Measurements from ENCODE around the gene KAZN.

Gene KAZN

DNA sequence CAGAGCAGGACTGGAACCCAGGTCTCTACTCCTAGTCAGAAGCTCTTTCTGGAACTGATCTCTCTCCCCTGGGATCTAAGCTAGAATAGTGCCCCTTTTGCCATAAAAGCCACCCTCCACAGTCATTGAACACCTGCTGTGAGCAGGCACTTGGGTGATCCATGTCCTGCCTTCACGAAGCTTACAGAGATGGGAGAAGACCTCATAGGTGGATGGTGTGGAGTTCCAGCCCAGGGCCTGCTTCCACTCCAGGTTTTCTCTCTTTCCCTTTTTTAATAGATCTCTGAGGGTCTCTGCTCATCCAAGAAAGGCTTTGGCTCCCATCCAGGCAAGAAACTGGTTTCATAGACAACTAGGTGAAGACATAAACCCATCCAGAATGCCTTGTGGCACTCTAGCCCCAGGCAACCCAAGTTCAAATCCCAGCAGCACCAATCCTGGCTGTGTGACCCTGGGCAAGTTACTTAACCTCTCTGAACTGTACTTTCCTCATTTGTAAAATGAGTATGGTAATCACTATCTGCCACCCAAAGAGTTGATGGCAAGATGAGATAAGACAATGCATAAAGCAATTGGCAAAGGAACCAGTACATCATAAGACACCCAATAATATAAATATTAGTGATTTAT lies 508.7 kb downstream of the KAZN start:
- FAIRE-seq, result no peak

DNA sequence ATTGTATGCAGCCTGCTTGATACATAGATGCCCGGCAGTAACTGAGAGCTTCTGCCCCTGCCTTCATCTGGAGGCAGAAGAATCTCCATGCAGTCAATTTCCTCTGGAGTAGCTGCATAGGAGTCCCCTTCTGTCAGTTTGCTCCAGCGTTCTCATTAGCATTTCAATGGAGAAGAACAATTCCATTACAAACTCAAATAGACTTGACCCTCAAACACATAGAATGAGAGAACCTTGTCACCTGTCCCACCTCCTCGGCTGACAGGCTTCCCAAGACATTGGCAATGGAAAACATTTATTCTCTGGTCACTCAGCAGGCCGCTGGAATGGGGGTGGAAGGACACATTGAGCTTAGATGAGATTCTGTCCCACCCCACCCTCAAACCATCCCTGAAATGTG lies 509.4 kb downstream of the KAZN start:
- no peak for FAIRE-seq

DNA sequence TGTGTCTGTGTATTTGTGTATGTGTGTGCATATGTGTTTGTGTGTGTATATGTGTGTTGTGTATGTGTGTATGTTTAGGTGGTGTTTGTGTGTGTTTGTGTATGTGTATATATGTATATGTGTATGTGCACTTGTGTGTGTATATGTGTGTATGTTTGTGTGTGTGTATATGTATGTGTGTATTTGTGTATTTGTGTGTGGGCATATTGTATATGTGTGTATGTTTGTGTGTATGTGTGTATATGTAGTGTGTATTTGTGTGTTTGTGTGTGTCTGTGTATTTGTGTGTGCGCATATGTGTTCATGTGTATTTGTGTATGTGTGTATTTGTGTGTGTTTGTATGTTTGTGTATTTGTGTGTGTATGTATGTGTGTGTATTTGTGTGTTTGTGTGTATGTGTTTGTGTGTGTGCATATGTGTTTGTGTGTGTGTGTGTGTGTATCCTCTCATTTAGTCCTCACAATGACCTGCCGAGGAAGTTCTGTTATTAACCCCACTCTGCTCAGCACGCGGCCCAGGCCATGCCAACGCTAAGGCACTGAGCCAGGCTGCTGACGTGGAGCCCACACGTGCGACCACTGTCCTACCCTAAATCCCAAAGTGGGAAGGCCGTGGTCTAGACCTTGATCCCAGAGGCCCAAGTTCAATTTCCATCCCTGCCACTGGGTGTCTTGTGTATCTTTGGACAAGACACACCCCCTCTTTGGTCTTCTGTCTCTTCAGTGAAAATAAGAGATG lies 511.8 kb downstream of the KAZN start:
- no peak for FAIRE-seq

DNA sequence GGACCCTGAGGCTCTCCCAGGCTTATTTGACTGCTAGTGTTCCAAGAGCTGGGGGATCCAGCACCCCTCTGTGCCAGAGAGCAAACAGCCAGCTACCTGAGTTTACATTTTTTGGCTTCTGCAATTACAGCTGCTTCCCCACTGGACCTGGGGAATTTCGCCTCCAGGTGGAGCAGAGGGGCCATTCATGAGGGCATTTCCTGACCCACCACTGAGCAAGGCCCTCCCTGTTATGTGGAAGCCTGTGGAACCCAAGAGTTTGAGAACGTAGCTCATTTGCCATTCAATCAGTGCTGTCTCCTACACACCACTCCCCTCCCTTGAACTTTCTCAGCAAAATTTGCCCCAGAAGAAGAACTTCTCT lies 512.4 kb downstream of the KAZN start:
- no peak for FAIRE-seq

DNA sequence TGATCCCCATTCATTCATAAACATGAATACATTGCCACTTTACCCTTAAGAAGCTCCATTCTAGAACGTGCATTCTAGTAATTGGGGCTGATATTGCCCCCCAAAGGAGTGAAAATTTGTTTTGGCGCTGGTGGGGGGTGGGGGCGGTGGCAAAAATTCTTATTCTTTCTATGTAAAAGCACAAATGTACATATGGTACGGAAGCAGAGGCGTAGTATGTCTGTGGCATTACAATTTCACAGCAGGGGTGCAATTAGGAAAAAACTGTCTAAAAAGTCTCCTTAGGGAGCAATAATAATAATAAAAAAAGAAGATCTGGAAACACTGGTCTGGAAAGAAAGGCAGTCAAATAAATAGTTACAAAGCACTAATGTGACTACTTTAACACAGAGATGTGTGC lies 514.7 kb downstream of the KAZN start:
- FAIRE-seq, result no peak

DNA sequence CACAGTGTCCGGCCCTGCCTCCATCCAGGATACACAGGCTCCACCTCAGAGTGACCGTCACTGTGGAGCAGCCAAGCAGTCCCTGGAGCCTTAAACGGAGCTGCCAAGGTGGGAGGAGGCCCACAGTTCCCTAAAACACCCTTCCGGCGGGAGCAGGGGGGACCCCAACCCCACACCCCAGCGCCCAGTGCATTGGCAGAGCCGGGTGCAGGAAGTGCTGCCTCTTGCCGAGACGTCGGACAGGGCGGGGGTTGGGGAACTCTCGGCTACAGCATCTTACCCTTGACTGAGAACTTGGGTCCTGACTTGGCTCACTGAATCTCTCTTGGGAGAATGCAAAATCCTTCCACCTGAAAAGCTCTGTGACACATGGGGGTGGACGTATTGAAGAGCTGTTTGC lies 516.4 kb downstream of the KAZN start:
- FAIRE-seq, result no peak

DNA sequence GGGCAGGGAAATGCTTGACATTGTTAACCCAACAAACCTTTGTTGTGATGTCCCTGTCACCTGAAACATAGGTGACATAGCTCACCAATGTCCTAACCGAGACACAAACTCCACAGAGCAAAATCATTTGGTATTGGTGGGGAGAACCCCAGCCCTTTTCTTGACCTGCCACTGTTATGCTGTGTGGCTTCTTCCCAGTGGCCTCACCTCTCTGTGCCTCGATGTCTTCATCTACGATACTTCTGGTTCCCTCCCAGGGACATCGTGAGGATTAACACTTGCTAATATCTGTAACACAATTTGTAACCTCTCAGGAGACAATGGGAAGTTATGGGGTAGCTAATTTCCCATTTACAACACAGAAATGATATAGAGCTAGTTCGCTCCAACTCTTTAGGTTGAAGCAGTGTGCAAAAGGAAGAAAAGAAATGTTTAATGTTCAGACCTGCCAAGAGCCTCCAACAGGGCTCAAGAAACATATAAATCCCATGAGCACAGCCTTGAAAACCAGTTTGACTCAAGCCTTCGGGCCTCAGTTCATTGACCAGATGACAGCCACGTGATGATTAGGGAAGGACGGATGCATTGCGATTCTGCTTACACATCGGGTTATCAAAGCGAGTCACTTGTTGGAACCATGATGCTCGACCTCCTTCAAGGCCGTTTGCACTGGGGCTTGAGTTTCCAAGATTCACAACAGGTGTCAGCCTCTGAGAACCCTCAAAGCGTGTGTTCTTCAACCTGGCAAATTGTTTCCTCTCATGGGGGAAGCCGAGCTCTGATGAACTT lies 517.3 kb downstream of the KAZN start:
- no peak for FAIRE-seq

DNA sequence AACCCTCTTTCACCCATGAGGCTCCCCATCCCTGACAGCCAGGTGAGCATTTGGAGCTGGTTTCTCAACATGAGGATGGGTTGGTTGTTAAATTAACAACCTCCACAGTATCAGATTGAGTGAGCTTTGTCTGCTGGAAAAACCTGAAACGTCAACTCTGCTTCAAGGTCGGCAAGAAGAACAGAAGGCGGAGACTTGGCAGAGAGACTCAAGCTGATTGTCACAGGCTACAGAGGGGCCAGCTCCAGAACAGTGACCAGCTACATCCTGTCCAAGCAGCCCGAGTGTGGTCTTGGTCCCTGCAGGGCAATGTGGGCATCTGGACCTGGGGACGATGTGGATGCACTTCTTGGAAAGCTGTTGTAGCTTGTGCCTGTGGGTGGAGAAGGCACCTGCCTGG lies 518.5 kb downstream of the KAZN start:
- FAIRE-seq, result no peak

DNA sequence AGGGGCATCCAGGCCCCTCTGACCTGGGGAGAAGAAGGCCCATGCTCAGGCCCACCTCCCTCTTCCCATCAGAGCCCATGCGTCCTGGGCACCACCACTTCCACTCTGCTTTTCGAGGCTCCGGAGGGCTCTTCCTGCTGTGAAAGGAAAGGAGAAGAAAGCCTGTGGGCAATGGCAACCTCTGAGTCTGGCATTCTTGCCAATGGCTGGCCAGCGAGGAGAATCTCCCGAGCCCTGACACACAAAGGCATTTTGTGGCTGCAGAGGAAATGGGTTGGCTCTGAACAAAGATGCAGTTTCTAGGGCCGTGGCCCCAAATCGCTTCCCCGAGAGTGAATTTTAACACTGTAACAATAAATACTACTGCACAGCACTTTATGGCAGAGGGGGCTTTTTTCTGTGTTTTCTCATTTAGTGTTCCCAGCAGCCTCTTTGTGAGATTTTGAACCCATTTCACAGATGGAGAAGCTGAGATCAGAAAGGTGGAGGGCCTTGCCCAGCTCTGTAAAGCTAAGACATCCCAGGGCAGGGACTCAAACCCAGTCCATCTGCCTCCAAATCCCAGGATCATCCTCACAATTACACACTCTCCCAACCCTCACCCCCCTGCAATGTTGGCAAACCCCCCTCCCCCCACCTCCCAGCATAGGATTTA lies 519.3 kb downstream of the KAZN start:
- FAIRE-seq, result no peak

DNA sequence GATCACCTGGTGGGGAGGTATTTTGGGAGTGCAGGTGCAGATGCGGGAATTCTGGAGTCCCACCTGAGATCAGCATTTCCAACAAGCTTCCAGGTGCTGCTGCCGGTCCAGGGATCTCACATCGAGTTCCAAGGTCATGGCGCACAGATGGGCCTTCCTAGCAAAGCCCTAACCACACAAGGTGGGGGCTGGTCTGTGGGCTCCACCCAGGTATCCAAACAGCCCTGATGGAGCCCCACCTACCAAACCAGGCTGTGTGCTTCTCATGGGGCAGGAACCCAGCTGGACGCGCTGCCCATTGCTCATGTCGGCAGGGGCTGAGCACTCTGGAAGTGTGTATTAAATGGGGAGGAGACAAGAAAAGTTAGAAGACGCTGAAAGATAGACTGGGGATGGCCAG lies 520.1 kb downstream of the KAZN start:
- no peak for FAIRE-seq

DNA sequence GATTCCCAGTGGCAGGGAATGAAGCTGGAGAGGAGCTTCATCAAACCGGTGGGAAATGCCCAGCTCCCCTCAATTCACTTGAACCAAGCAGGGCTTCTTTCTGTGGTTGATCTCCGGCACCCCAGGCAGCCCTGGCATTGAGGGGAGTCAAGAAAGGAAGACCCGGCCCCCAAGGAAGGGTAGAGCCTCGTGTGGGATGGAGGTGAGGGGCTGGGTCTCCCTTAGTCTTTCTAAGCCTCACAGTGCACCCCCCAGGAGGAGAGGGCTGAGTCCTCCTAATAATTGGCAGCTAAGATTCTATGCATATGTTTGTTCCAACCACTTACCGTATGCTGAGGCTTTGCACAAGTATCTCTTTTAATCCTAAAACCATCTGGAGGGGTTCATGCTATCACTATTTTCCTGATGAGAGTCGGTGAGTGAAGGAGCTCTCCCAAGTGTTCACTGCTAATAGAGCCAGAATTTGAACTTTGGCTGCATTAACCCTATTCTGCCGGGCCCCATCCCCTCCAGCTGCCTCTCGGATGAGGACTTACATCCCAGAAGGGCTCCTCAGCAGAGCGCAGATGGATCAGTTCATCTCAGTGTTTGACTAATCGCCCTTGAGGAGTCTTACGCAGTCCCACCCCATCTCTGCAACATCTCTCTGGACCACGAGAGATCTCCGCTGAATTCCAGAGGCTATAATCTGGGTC lies 521.9 kb downstream of the KAZN start:
- no peak for FAIRE-seq

DNA sequence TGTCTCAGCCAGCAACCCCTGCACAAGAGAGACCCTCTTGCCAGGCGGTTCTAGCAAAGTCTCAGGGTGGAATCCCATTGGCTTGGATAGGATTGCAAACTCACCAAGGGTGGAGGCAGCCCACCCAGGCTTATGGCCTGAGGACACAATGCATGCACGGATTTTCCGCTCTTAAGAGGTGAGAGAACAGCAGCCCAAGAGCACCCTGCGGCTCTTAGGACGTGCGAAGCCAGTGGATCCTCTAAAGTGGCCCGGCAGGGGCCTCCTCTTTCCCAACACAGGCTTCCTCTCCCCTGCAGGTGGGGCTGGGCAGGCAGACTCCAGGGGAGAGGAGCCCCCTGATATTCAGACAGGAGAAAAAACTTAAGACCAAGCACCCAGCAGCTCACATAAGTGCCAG lies 523.8 kb downstream of the KAZN start:
- no peak for FAIRE-seq

DNA sequence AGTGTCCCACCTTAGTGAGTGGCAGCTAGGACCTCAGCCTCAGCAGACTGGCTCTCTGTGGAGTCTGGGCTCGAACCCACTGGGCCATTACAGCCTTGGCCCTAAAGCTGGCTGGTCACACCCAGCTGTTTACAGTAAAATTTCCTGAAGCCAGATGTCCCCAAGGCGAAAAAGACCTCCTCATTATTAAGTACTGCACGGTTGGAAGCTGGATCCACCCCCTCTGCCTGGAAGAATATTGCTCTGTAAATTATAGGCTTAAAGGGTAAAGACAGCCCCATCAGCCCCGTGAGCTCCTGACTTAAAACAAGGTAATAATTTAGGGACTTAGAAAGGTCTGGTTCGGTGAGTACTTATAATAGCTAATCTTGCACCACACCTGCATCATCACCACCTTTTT lies 524.8 kb downstream of the KAZN start:
- no peak for FAIRE-seq

DNA sequence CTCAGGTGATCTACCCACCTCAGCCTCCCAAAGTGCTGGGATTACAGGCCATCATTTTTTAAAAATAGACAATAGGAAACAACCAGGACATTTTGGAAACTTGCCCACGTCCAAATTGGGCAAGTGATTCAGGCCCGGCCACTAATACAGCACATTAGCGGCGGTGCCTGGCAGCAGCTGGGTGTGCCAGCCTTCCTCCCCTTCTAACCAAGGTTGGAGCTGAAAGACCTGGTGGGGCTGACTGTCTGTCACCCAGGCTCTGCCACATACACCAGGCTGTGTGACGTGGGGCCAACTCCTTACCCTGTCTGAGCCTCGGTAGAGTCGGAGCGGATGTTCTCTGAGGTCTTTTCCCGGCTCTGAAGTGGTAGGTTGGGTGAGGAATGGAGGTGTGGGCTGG lies 525.4 kb downstream of the KAZN start:
- no peak for FAIRE-seq

DNA sequence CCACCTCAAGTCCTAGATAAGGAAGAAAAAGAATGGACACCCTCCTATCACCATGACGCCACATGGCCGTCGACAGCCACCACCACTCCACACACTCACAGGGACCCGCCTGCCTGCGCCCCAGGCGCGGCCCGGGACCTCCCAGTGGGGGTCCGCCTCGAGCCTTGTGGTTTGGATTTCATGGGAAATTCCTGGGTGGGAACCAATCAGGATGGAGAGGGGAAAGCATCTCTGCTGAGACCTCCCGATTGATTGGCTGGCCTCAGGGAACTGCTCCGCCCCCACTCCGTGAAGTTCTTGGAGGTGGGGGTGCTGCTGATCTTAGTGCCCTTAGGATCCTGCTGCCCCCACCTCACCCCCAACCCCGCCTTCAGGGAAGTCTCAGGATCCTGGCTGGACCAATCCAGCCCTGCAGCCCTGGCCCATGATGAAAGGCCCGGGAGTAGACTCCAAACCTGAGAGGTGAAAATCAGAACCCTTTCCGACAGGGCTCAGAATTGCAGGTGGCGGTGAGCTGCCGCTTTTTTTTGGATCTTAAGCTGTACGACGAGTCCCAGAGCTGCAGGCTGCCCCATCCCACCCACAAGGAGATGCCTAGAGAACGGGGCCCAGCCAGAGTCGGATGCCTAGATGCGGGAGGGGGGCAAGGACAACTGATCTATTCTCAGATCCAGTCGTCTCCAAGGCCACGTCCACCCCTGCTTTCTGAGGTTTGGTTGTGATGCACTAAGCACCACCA lies 526.0 kb downstream of the KAZN start:
- no peak for FAIRE-seq

DNA sequence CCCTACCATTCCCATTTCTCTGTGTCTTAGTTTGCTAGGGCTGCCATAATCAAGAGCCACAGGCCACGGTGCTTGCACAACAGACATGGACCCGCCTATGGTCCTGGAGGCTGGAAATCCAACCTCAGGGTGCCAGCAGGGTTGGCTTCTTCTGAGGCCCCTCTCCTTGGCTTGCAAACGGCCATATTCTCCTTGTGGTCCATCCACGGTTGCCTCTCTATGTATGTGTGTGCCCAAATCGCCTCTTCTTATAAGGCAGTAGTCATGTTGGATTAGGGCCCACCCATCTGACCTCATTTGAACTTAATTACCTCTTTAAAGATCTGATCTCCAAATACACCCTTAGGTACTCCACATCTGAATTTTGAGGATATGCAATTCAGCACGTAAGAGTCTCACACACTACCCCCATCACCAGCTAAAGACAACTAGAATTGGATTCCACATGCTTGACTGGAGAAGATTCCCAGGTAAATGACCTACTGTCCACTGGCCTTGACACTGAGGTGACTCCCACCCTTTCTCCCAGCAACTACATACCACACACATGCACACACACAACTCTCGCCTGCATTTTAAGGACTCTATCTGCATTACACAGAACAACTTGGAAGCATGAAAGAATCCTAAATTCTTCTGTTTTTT lies 526.7 kb downstream of the KAZN start:
- FAIRE-seq, result no peak

DNA sequence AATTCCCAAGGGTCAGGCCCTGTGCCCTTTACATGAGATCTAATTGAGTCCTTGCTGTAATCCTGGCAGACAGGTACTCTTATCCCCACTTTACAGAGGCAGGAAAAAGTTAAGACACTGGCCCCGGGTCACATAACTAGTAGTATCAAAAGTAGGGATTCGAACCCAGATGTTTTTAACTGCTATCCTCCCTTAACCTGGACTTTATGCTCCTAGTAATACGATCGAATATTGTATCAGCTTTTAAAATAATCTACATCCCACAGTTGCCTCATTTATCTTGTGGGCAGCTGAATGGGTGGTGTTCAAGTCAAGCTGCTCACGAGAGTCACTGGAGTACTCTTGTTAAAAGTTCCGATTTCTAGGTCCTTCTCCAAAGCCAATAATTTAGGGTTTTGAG lies 529.6 kb downstream of the KAZN start:
- FAIRE-seq, result no peak

DNA sequence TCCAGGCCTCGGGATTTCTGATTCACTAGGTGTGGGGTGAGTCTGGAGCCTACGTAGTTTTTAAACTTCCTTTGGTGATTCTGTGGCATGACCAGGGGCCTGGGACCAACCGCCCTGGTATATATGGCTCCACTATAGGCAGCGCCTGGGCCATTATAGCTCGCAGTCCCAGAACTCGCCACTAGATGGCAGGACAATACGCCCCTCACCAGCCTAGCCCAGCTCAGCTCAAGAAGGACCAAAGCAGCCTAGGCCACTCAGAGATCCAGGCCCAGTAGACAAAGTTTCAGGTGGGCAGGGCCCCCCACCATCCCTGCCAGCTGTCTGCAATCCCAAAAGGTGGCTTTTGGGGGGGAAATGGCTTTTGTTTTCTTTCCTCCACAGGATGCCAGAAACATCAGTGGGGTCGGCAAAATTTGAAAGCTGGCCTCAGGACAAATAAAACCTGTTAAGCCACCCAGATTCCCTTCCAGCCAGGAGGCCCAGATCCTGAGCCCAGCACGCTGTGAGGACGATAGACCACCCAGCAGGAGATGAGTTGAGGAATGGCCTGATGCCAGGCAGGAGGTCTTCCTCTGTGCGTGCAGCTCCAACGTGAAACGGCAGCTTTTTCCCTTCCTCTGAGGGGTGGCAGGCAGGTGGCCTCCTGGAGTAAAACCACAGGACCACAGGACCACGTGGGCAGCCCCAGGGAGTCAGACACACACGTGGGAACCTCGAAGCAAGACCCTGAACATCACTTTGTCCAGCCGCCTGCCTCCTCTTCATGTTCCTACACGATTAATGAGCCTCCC lies 530.2 kb downstream of the KAZN start:
- FAIRE-seq, result peak; percentile 40

DNA sequence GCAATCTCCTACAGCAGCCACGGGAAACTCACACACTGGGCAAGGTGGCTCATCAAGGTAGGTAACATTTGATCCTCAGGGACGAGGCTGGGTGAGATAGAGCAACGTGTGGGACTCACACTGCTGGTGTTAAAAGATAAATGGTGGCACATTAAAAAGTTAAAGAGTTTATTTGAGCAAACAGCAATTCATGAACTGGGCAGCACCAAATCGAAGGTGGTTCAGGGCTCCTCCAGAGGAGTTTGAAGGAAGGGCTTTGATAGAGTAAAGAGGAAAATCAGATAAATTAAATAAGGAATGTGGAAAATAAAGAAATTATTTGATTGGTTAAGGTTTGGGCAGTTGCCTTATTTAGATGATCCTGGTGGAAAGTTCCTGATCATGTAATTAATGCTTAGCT lies 531.5 kb downstream of the KAZN start:
- no peak for FAIRE-seq

DNA sequence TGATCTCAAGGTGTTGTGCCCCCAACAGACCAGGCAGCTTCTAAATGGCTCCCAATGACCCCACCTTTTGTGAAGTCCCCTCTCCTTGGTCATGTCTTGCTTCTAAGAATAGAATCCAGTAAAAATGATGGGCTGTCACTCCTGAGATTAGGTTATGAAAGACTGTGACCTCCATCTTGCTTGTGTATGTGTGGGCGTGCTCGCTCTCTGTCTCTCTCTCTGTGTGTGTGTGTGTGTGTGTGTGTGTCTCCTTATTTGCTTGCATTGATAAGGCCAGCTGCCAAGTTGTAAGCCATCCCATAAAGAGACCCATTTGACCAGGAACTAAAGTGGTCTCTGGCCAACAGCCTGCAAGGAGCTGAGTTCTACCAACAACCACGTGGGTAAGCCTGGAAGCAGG lies 532.1 kb downstream of the KAZN start:
- no peak for FAIRE-seq

DNA sequence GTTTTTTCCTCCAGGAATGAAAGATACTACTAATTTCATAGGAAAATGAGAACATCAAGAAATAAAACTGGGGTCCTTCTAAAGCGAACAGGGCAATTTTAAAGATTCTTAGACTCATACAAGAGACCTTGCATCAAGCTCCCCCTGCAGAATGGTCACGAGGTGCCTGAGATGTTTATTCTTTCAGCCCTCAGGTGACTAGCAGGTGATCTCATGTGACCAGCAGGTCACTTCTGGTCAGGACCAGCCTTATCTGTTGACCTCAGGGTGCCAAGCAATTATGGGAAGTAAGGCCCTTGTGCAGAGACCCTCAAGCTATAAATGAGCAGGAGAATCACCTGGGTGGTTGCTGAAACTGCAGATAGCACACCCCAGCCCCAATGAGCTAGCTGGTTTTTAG lies 534.5 kb downstream of the KAZN start:
- FAIRE-seq, result no peak
